ENCODE data around the gene SOX10. TPM values are rescaled to one million over a fixed set of nuclear protein-coding genes. Genes with fewer than 3 reads are reported as not detected.

The SOX10 gene
- total and polyA plus RNA-seq, 9 of the 15 experiments (the other 6 are each of a cell fraction or from before 2014, with no cell fraction given): not detected

DNA sequence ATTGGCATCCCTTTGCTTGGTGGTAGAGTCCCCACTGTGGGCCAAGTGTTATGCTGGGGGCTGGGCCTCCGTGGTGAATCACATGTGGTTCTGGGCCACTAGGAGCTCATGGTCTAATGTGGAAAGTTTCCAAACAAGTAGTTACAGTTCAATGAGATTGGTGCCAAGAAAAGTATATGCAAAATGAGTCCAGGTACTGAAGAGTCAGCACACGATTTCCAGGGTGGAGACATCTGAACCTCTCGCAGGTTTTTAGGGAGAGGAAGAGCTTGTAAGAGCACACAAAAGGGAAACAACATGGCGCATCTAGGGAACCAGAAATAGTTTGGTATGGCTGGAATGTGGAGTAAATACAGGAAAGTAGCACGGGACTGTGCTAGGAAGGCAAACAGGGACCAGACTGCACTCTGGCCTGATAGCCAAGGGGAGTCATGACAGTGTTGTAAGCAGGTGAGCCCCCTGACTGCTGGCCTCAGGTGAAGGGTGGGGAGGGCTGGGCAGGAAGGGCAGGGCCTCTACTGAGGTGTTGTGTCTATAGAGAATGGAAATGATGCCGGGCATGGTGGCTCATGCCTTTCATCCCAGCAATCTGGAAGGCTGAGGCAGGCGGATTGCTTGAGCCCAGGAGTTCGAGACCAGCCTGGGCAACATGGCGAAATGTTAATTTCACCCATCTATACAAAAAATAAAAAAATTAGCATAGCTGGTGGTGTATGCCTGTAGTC, 18.3 kb downstream of the SOX10 start:
- POLR2A ChIA-PET: interaction anchor here (1.2 to 2.7 kb wide), 2 partner anchors 12 to 23 kb away, joined by 6 to 8 read pairs; partner anchors contain the start of gene POLR2F
- Histone ChIP-seq H3K4me3 (no peak overlapping the region), H3K27me3 (ENCODE audit: control insufficient read depth in 2 of 2, insufficient read depth in 2 of 2, low read length in 2 of 2) (no peaks in the 10 kb centered on the region), H4K20me1 (replicated peaks; ENCODE audit: control insufficient read depth, insufficient read depth, low read length) (no peaks in the 10 kb centered on the region), H2AFZ (ENCODE audit: low read depth, low read length) (no peak overlapping the region), H3K9me3 (replicated peaks; ENCODE audit: control insufficient read depth, insufficient read depth, low read depth, low read length) (no peaks in the 10 kb centered on the region), H3K79me2 (ENCODE audit: control insufficient read depth, insufficient read depth, low read length) (peaks cover 7% of the 10 kb centered on the region; the same call in 2 of the 3 replicates), H3K9ac (ENCODE audit: insufficient read depth in 1 of 2, low read depth in 2 of 2, low read length in 2 of 2) (no peak overlapping the region), H3K4me1 (replicated peaks in 1 of 2; ENCODE audit: control insufficient read depth in 2 of 2, insufficient read depth in 2 of 2, low read length in 2 of 2) (no peaks in the 10 kb centered on the region), H3K9me1 (ENCODE audit: control insufficient read depth, insufficient read depth, low read length) (no peaks in the 10 kb centered on the region), H3K27ac (ENCODE audit: extremely low read depth, low read depth, low read length) (no peak overlapping the region), H3K4me2 (ENCODE audit: insufficient read depth, low read length) (no peak overlapping the region), H3K36me3 (ENCODE audit: control insufficient read depth, insufficient read depth, low read length) (peaks cover 62% of the 10 kb centered on the region)
- no peak for TF ChIP-seq CBFA2T2 (conservative IDR thresholded peaks at IDR 0.05)
- WGBS (ENCODE audit: insufficient coverage, low coverage, missing lambda C conversion rate): 89% methylated on average over 8 of the region's 9 CpGs
- CTCF ChIA-PET (ENCODE audit: low intra/inter-chr PET ratio): interaction anchor here (0.8 to 2.0 kb wide), 3 partner anchors 60 to 149 kb away, joined by 3 to 12 read pairs (median 6); partner anchors contain the start of gene MICALL1
- intact Hi-C loops (cut with micrococcal nuclease): loop anchor here (1.0 to 2.0 kb wide), 2 partner anchors 77 to 149 kb away; no protein-coding TSS in a partner anchor
- FAIRE-seq: no peak
- ATAC-seq: no peak
- in situ Hi-C loops (cut with MboI): no loop called here
- DNase-seq (ENCODE audit: extremely low read depth in 1 of 4, low spot score in 3 of 4): no peak
- no TSS peak for BruUV-seq (replicated peaks)

DNA sequence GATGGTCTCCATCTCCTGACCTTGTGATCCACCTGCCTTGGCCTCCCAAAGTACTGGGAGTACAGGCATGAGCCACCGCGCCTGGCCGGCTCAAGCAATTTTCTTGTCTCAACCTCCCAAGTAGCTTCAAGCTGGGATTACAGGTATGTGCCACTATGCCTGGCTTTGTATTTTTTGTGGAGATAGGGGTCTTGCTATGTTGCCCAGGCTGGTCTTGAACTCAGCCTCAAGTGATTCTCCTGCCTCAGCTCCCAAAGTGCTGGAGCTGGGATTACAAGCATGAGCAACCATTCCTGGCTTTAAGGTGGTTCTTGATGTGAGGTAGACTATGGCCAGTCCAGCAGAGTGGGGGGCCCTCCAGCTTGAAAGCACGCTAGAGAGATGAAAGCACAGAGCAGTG, 23.3 kb downstream of the SOX10 start:
- peaks cover 80% of the 10 kb centered on the region for H3K36me3 ChIP-seq (ENCODE audit: control insufficient read depth, insufficient read depth, low read length)
- H3K9me1 ChIP-seq (ENCODE audit: control insufficient read depth, insufficient read depth, low read length): no peaks in the 10 kb centered on the region
- ChIA-PET POLR2A (interaction anchor here (1.4 kb wide), 1 partner anchor 9 kb away, joined by 3 read pairs; no protein-coding TSS in a partner anchor), CTCF (ENCODE audit: low intra/inter-chr PET ratio) (no interaction called here)
- H3K27me3 ChIP-seq (ENCODE audit: control insufficient read depth in 2 of 2, insufficient read depth in 2 of 2, low read length in 2 of 2): no peaks in the 10 kb centered on the region
- no TSS peak for BruUV-seq (replicated peaks)
- no peak for FAIRE-seq
- no peaks in the 10 kb centered on the region for H3K9me3 ChIP-seq (replicated peaks; ENCODE audit: control insufficient read depth, insufficient read depth, low read depth, low read length)
- H3K79me2 ChIP-seq (ENCODE audit: control insufficient read depth, insufficient read depth, low read length): peaks cover 13% of the 10 kb centered on the region; the same call in 2 of the 3 replicates
- intact Hi-C loops (cut with micrococcal nuclease): no loop called here
- H3K4me3 ChIP-seq: no peak overlapping the region
- ATAC-seq: no peak
- no peak overlapping the region for H3K9ac ChIP-seq (ENCODE audit: insufficient read depth in 1 of 2, low read depth in 2 of 2, low read length in 2 of 2)
- H2AFZ ChIP-seq (ENCODE audit: low read depth, low read length): no peak overlapping the region
- no peak for DNase-seq (ENCODE audit: extremely low read depth in 1 of 4, low spot score in 3 of 4)
- no peak overlapping the region for H3K4me2 ChIP-seq (ENCODE audit: insufficient read depth, low read length)
- in situ Hi-C loops (cut with MboI): loop anchor here (5.0 kb wide), 1 partner anchor 144 kb away; no protein-coding TSS in a partner anchor
- TF ChIP-seq, protein P1, sequence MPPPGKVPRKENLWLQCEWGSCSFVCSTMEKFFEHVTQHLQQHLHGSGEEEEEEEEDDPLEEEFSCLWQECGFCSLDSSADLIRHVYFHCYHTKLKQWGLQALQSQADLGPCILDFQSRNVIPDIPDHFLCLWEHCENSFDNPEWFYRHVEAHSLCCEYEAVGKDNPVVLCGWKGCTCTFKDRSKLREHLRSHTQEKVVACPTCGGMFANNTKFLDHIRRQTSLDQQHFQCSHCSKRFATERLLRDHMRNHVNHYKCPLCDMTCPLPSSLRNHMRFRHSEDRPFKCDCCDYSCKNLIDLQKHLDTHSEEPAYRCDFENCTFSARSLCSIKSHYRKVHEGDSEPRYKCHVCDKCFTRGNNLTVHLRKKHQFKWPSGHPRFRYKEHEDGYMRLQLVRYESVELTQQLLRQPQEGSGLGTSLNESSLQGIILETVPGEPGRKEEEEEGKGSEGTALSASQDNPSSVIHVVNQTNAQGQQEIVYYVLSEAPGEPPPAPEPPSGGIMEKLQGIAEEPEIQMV (tag; conservative IDR thresholded peaks at IDR 0.05; ENCODE audit: low read depth): no peak
- H4K20me1 ChIP-seq (replicated peaks; ENCODE audit: control insufficient read depth, insufficient read depth, low read length): no peaks in the 10 kb centered on the region
- 100% methylated on average over 2 of the region's 4 CpGs for WGBS (ENCODE audit: insufficient coverage, low coverage, missing lambda C conversion rate)
- H3K27ac ChIP-seq (ENCODE audit: extremely low read depth, low read depth, low read length): no peak overlapping the region
- no peaks in the 10 kb centered on the region for H3K4me1 ChIP-seq (replicated peaks in 1 of 2; ENCODE audit: control insufficient read depth in 2 of 2, insufficient read depth in 2 of 2, low read length in 2 of 2)
